Thoracic aorta (tissue), 2 donors: ENCODE measurements around the gene CCDC33. TPM values are rescaled to one million over a fixed set of nuclear protein-coding genes. Genes with fewer than 3 reads are reported as not detected.

ENCODE experiments used
- ATAC-seq: fragments of 150-250 bp; one replicate; pipeline ENCODE4 v1.8.0; 2017; ENCODE audit warnings: low read depth; ENCODE audit not compliant: insufficient number of reproducible peaks, low FRiP score
- DNase-seq: peaks from one replicate; pipeline ENCODE4 v3.0.0-alpha.2; 2020; ENCODE audit warnings: low spot score
- H3K27ac ChIP-seq, 2 donors: fragments of 200-600 bp; sonication (generic); 1 replicate in 1 of 2; 2 replicates in 1 of 2; pipeline ENCODE4 v1.5.1; 2016; ENCODE audit warnings: mild to moderate bottlenecking in 2 of 2, moderate library complexity in 2 of 2
- H3K27me3 ChIP-seq: fragments of 200-600 bp; sonication (generic); replicated peaks from 2 replicates; pipeline ENCODE4 v1.6.0; 2016; ENCODE audit warnings: mild to moderate bottlenecking; ENCODE audit not compliant: insufficient read depth
- H3K36me3 ChIP-seq: fragments of 200-600 bp; sonication (generic); one replicate; pipeline ENCODE4 v1.5.1; 2016
- H3K4me1 ChIP-seq, 2 donors: fragments of 200-600 bp; sonication (generic); 1 replicate in 1 of 2; 2 replicates in 1 of 2; pipeline versions ENCODE4 v1.5.1 to v1.6.0; 2016; ENCODE audit warnings: low read depth in 2 of 2, mild to moderate bottlenecking in 1 of 2; ENCODE audit not compliant: control insufficient read depth in 1 of 2
- H3K4me3 ChIP-seq: fragments of 200-600 bp; sonication (generic); 2 replicates; pipeline ENCODE4 v1.5.1; 2016; ENCODE audit warnings: mild to moderate bottlenecking
- H3K9me3 ChIP-seq: fragments of 200-600 bp; sonication (generic); 2 replicates; pipeline ENCODE4 v1.5.1; 2016
- total RNA-seq, 2 donors: library from RNA; depleted of rRNA; stranded (reverse); fragments of >200 nt; gene quantifications; one replicate each; pipeline versions ENCODE4 v1.1.0 to v1.2.3, GENCODE V29; 2016
- TF ChIP-seq, protein P1 (sequence below): fragments of 200-600 bp; sonication (generic); IDR thresholded peaks from one replicate; pipeline ENCODE4 v1.5.1; 2019; ENCODE audit warnings: antibody characterized with exemption

CCDC33 gene
- total RNA-seq, 2 donors from 2014 or later: not detected

DNA sequence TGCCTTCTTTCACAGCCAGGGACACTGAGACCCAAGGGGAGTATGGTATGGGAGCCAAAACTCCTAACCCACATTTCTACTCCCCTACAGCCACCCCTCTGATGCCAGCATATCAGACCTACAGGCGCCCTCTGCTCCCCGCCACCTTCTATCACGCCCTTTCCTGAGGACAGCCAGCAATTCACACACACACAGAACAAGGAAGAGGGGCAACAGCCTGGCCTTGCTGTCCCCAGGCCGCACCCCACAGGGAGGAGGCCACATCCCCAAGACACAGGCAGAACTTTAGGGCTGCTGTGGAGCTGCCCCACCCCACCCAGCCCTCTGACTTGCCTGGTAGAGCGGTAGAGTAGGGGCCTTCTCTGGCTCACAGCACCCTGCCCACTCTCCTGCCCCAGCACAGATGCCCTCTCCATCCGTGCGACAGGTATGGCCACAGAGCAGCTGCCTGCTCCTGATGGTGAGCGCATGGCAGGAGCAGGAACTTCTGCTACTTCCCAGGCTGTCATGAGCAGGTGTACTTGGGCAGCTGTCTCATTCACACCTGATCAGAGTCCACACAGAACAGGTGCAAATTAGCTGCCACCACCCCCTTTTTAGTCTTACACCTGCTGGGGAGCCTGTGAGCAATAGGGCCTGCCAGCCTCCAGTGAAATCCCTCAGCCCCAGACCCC is 33.4 kb downstream of the CCDC33 start:
- Histone ChIP-seq H3K27me3 (no peaks in the 10 kb centered on the region), H3K36me3 (no peaks in the 10 kb centered on the region), H3K4me1 (no peaks in the 10 kb centered on the region), H3K27ac (no peak overlapping the region), H3K9me3 (no peaks in the 10 kb centered on the region), H3K4me3 (no peak overlapping the region)
- DNase-seq (no peak), ATAC-seq (no peak)
- TF ChIP-seq, protein P1, sequence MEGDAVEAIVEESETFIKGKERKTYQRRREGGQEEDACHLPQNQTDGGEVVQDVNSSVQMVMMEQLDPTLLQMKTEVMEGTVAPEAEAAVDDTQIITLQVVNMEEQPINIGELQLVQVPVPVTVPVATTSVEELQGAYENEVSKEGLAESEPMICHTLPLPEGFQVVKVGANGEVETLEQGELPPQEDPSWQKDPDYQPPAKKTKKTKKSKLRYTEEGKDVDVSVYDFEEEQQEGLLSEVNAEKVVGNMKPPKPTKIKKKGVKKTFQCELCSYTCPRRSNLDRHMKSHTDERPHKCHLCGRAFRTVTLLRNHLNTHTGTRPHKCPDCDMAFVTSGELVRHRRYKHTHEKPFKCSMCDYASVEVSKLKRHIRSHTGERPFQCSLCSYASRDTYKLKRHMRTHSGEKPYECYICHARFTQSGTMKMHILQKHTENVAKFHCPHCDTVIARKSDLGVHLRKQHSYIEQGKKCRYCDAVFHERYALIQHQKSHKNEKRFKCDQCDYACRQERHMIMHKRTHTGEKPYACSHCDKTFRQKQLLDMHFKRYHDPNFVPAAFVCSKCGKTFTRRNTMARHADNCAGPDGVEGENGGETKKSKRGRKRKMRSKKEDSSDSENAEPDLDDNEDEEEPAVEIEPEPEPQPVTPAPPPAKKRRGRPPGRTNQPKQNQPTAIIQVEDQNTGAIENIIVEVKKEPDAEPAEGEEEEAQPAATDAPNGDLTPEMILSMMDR: no peak

DNA sequence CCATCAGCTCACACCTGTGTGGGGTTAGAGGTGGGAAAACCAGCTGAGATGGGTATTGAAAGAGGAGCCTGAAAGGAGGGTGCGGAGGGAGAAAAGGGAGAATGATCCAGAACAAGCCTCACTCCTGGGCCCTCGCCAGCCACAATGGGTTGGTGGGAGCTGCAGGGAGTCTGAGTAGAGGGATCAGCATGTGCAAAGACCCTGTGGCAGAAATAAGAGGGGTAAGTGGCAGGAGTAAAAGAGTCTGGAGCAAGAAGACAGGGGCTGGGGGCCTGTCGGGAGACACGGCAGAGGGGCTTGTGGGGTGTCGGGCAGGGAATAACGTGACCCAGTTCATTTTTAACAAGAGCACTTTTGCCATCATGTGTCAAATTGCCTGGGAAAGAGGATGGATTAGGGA is 34.0 kb downstream of the CCDC33 start:
- Histone ChIP-seq H3K27me3 (no peaks in the 10 kb centered on the region), H3K4me1 (no peaks in the 10 kb centered on the region), H3K9me3 (no peaks in the 10 kb centered on the region), H3K4me3 (no peak overlapping the region), H3K27ac (no peak overlapping the region), H3K36me3 (no peaks in the 10 kb centered on the region)
- DNase-seq: no peak
- TF ChIP-seq, protein P1: no peak
- ATAC-seq: no peak

DNA sequence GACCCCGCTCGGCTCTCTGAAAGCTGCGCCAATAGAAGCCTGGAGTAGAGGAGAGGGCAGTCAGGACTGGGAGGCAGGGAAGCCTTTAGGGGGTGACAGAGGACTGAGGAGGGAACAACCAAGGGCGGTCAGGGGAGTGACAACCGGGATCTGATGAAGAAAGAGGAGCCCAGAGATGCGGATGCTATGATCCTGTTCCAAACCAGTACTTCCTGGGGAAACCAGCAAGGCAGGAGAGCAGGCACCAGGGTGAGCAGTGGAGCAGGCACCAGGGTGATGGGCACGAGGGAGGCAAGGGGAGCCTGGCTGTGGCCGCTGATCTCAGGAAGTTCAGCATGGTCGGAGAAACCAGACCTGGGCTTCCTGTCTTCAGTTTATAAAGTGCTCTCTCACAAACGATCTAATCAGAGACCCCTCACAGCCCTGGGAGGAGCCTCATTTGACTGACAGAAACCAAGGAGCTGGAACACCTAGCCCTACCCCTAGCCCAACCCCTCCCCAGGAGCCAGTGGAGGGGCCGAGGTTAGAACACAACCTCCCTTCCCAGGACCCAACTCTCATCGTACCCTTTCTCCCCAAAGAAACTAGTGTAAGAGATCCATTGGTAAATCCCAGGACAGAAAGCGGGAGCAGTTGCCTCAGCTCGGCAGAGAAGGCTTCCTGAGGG is 34.9 kb downstream of the CCDC33 start:
- Histone ChIP-seq H3K27me3 (no peaks in the 10 kb centered on the region), H3K36me3 (no peaks in the 10 kb centered on the region), H3K9me3 (no peaks in the 10 kb centered on the region), H3K4me3 (no peak overlapping the region), H3K27ac (no peak overlapping the region), H3K4me1 (no peaks in the 10 kb centered on the region)
- ATAC-seq (no peak), DNase-seq (no peak)
- TF ChIP-seq, protein P1: no peak

DNA sequence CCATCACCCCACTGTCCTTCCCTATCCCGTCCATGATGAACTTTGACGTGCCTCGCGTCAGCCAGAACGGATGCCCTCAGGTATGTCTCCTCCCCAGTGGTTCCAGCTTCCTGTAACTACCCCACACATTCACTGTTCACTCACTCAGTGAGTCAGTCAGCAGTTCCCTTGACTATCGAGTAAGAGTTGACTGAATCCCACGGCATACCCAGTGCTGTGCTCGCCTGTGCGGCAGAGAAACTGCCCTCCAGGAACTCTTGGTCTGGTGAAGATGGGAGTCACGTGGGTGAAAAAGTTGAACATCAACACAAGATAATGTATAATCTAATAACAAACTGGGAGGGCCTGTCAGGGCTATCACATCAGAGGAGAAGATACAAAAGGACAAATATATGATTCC is 36.7 kb downstream of the CCDC33 start:
- ATAC-seq (no peak), DNase-seq (no peak)
- no peaks in the 10 kb centered on the region for H3K27me3 ChIP-seq
- TF ChIP-seq, protein P1: no peak
- no peak overlapping the region for H3K27ac ChIP-seq
- H3K4me3 ChIP-seq: no peak overlapping the region
- no peaks in the 10 kb centered on the region for H3K9me3 ChIP-seq
- no peaks in the 10 kb centered on the region for H3K4me1 ChIP-seq
- H3K36me3 ChIP-seq: no peaks in the 10 kb centered on the region

DNA sequence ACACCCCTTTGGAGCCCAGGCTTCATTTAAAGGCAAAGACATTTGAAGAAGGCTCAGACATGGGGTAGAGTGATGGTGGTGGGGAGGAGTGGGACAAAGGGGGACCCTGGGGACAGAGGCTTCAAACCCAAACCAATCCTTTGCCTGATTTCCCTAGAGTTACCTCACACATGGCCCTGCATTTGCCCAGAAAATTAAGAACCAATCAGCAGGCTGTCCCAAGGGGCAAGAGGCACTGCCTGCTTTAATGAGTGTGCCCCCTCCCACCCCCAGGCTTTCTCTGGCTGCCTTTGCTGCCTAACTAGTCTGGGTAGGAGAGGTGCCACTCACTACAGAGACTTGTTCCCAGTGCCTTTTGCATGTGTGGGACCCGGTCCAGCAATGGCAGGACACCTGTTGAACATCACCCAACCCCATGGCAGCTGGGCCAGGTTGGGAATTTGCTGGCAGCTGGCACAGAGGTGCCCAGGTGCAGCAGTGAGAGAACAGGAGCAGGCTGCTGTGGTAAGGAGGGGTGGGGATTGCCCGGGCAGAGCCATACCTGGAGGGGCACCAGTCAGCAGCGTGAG is 38.4 kb downstream of the CCDC33 start:
- TF ChIP-seq, protein P1: no peak
- H3K9me3 ChIP-seq: no peaks in the 10 kb centered on the region
- H3K4me1 ChIP-seq: no peaks in the 10 kb centered on the region
- no peak overlapping the region for H3K27ac ChIP-seq
- no peak for DNase-seq
- no peak for ATAC-seq
- no peaks in the 10 kb centered on the region for H3K36me3 ChIP-seq
- no peak overlapping the region for H3K4me3 ChIP-seq
- H3K27me3 ChIP-seq: no peaks in the 10 kb centered on the region
